IPS DF 19.7 (cell line): ENCODE results near the gene PFKFB4.
"Not testable (repeated sequence)": the region's sequence is repeated elsewhere in the genome, so short reads cannot be mapped to it uniquely, and the experiment has no call there.

Source experiments
- DNase-seq: peaks from one replicate; pipeline ENCODE4 v3.0.0-alpha.2; 2013; ENCODE audit warnings: low read depth, low spot score

The PFKFB4 gene

GRCh38 chr3:48530701-48531100 is 25.9 kb downstream of the PFKFB4 start:
- not testable (repeated sequence) for DNase-seq

- DNase-seq: no peak
Measured at GRCh38 chr3:48528754-48529153, 27.8 kb downstream of the PFKFB4 start.

- no peak for DNase-seq
Measured at GRCh38 chr3:48528048-48528447, 28.6 kb downstream of the PFKFB4 start.

DNA sequence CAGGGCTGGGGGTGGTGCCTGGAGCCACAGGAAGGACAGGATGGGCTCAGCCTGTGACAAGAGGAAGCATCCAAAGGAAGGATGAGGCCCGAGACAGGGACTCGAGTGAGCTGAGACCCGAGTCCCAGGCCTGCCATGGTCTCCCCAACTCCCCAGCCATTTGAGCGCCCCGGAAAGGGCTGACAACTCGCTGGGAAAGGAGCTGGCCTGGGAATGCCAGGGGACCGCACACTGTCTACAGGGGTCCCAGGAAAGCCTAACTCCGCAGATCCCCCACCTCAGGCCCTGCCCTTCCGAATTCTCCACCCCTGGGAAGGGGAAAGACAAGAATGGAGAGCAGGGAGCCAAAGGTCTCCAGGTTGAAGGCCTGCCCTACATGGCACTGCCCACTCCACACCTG is 31.6 kb downstream of the PFKFB4 start:
- no peak for DNase-seq

DNA sequence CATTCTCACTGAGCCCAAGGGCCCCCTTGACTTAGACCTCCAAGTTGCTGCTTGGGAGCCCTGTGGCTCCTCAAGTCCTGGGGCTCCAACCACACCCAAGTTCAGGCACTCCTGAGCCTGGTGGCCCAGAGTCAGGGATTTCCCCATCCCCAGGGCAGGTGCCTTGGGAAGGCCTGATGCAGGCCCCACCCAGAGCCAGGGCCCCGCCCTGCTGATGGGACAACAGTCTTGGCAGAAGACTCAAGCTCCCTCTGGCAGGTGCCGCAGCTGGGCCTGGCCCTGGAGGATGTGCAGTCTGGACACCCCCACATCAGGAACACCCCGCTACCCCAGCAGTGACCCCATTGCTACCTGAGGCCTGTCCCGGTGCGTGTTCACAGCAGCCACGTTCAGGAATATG is 35.0 kb downstream of the PFKFB4 start:
- no peak for DNase-seq

GRCh38 chr3:48519277-48519643 is 37.3 kb downstream of the PFKFB4 start:
- DNase-seq: no peak

GRCh38 chr3:48518638-48519276 is 37.8 kb downstream of the PFKFB4 start:
- DNase-seq: no peak

DNA sequence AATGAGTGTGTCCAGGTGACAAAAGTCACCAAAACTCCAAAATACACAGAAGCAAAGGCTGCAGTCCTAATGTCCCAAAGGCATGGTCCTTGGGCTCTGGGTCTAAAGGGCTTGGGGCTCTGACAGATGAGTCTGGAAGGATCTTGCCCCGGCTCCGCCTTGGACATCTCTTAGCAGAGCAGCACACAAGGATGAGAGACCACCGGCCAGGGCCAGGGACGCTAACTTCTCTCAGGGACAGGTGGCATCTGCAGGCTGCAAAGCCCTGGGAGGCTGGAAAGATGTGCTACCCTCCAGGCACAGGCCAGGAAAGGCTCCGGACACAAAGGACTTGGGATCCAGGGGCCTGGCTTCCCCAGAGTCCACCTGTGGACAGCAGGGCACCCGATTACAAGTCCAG is 38.5 kb downstream of the PFKFB4 start:
- no peak for DNase-seq

DNA sequence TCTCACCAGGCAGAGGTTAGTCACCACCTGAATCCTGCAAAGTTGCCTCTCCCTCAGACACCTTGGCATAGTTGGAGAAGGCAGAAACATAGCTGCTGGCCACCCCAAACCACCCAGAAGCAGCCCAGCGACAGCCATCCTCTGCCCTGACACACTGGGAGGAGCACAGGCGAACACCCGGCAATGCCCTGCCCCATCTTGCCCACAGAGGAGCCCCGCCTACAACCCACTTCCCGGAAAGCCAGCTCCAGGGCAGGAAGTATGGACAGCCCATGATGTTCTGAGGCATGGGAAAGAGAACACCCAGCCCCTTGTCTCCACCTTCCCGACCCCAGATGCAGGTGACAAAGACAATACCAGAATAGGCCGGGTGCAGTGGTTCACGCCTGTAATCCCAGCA is 40.0 kb downstream of the PFKFB4 start:
- no peak for DNase-seq

GRCh38 chr3:48514431-48515227 is 42.0 kb downstream of the PFKFB4 start:
- DNase-seq: no peak

GRCh38 chr3:48511551-48511950 is 45.1 kb downstream of the PFKFB4 start:
- DNase-seq: no peak

- DNase-seq: peak; percentile 79
Measured at GRCh38 chr3:48507256-48508061, 49.1 kb downstream of the PFKFB4 start.

DNA sequence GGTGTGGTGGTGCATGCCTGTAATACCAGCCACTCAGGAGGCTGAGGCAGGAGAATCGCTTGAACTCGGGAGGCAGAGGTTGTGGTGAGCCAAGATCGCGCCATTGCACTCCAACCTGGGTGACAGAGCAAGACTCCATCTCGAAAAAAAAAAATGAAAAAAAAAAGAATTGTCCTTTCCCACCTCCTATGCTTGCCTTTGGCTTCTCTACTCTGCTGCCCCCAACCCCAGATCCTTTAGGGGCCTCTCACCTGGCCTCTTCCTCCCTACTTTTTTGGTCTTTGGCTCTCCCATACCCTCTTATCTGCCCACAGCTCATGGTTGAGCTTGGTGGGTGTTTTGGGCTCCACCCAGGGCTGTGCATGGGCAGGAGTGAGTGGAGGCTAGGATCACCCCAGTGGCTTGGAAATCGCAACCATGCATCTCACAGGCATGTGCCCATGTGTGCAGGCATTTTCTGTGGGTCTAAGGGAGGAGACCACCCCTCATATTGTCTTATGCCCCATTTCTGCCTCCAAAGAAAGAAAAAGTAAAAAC is 50.6 kb downstream of the PFKFB4 start:
- no peak for DNase-seq

GRCh38 chr3:48505146-48505545 is 51.5 kb downstream of the PFKFB4 start:
- DNase-seq: no peak

GRCh38 chr3:48504051-48504946 is 52.3 kb downstream of the PFKFB4 start, which contains the start of gene SHISA5:
Gene SHISA5 (minus strand): TSS chr3:48504174. CDS start chr3:48504094, 80 bp downstream.
- DNase-seq: no peak

GRCh38 chr3:48503401-48504050 is 53.1 kb downstream of the PFKFB4 start:
- no peak for DNase-seq

DNA sequence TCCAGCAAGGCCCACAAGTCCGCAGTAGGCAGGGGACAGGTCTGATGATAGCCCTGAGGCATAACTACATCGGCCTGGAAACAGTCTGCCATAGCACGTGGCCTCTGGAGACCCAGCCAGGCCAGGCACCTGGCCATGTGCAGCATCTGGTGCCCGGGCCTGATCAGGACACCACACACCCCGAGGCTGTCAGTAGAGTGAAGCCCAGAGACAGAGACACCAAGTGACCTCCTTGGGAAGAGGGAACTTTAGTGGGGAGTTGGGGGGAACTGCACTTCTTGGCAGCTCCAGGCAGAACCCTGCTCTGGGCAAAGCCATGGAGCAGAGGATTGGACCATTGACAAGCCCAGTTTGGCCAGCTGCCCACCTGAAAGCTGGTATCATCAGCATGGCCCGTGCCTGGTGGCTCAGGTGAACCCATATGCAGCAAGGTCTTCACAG is 53.9 kb downstream of the PFKFB4 start:
- no peak for DNase-seq

- no peak for DNase-seq
Measured at GRCh38 chr3:48502121-48502520, 54.5 kb downstream of the PFKFB4 start.

DNA sequence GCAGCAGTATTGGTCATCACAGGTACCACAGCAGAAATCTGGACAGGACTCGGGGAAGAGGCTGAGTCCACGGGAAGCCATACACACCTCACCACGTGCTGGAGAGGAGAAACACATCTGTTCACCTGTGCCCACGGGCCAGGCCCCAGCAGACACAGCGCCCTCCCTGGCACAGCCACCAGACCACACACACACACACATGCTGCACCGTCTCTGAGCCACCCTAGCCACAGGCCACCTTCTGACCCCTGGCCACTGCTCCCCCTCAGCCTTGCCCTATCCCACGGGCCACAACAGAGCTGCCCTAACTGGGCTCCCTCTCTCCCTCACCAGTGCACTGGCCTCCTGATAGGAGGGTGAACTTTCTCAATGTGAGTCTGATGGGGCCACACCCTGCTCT is 55.4 kb downstream of the PFKFB4 start:
- DNase-seq: no peak

- no peak for DNase-seq
Measured at GRCh38 chr3:48500656-48501055, 55.9 kb downstream of the PFKFB4 start.

GRCh38 chr3:48493203-48493501 is 63.5 kb downstream of the PFKFB4 start:
- no peak for DNase-seq
